GM12865 (cell line): ENCODE measurements around the gene ELMO1.

Source experiments
- DNase-seq: peaks from one replicate; pipeline ENCODE4 v3.0.0; 2010; ENCODE audit warnings: low read depth
- H3K4me3 ChIP-seq: 2 replicates; pipeline ENCODE4 v1.5.1; 2011; ENCODE audit warnings: mild to moderate bottlenecking, low read depth, low read length, control low read depth
- TF ChIP-seq, protein P1 (sequence below): IDR thresholded peaks from 2 replicates; pipeline ENCODE4 v1.5.1; 2011; ENCODE audit warnings: low read length, control low read depth, low read depth, inconsistent platforms; ENCODE audit not compliant: insufficient read depth; ENCODE audit errors: missing control alignments

Gene ELMO1

DNA sequence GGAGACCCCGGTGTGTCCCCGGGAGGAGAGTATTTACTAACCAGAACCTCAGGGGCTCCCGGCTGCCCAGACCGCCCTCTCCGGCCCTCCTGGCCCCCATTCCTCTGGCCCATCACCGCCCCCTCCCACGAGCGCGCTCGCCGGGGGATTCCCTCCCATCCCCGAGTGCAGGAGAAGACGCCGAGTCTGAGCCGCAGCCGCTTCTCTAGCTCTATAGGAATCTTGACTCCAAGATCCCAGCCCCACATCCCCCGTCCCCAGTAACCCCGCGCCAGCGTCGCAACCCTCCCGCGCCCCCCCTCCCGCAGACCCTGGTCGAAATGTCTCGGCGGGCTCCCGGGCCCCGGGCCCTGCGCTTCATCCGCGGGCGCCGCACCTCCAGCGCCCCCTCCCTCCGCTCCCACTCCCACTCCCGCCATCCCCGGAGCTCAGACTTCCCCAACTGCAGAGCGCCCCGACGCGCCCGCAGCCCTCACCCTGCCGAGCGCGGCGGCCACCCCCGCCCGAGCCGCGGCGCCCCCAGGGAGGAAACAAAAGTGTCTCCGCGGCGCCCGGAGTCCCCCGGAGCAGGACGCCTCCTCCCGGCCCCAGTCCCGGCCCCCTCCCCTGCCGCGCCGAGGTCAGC is 541 bp downstream of the ELMO1 start:
- TF ChIP-seq, protein P1, sequence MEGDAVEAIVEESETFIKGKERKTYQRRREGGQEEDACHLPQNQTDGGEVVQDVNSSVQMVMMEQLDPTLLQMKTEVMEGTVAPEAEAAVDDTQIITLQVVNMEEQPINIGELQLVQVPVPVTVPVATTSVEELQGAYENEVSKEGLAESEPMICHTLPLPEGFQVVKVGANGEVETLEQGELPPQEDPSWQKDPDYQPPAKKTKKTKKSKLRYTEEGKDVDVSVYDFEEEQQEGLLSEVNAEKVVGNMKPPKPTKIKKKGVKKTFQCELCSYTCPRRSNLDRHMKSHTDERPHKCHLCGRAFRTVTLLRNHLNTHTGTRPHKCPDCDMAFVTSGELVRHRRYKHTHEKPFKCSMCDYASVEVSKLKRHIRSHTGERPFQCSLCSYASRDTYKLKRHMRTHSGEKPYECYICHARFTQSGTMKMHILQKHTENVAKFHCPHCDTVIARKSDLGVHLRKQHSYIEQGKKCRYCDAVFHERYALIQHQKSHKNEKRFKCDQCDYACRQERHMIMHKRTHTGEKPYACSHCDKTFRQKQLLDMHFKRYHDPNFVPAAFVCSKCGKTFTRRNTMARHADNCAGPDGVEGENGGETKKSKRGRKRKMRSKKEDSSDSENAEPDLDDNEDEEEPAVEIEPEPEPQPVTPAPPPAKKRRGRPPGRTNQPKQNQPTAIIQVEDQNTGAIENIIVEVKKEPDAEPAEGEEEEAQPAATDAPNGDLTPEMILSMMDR, result no peak
- no peak for DNase-seq
- H3K4me3 ChIP-seq, result peak overlapping the region; percentile 63

GRCh38 chr7:37446371-37446770 is 2.3 kb downstream of the ELMO1 start:
- H3K4me3 ChIP-seq, result no peak overlapping the region
- TF ChIP-seq, protein P1, result no peak
- no peak for DNase-seq

DNA sequence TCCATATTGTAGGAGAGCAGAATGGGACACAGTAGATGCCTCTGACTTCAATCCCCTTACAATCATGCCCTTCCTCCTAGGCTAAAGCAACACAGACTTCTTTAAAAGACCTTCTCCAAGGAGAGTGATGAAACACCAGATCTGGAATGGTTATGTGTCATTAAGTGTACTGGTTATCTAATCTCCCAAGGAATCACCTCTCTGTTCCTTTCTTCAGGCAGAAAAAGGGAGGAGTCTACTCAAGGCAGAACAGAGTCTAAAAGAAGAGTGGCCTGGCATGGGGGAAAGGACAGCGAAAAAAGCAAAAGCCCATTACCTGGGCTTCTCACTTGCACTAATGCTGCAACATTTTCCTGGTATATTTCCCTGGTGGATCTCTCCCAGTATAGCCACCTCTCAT is 2.9 kb downstream of the ELMO1 start:
- H3K4me3 ChIP-seq, result no peak overlapping the region
- TF ChIP-seq, protein P1, result no peak
- DNase-seq, result no peak

GRCh38 chr7:37445064-37445723 is 3.5 kb downstream of the ELMO1 start:
- no peak for DNase-seq
- no peak overlapping the region for H3K4me3 ChIP-seq
- TF ChIP-seq, protein P1, result no peak

GRCh38 chr7:37443627-37444026 is 5.0 kb downstream of the ELMO1 start:
- no peak for DNase-seq
- TF ChIP-seq, protein P1, result no peak
- H3K4me3 ChIP-seq, result no peak overlapping the region

DNA sequence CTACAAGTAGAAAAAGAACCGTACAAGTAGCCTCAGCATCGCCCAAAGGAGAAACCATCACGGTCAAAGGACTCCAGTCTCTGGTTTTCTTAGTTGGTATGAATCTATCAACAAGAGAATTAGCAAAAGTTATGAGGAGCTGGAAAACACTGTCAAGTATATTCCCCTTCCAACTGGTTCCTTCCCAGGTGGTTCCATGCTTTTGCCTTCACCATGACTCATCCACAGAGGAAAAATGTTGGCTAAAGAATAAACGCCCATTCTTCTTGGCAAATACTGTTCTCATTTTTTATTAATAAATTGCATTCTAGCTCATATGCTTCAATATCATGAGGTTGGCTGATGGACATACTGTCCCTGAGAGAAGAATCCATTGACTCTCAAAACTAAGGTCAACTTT is 6.4 kb downstream of the ELMO1 start:
- TF ChIP-seq, protein P1, result no peak
- DNase-seq, result no peak
- H3K4me3 ChIP-seq, result no peak overlapping the region

DNA sequence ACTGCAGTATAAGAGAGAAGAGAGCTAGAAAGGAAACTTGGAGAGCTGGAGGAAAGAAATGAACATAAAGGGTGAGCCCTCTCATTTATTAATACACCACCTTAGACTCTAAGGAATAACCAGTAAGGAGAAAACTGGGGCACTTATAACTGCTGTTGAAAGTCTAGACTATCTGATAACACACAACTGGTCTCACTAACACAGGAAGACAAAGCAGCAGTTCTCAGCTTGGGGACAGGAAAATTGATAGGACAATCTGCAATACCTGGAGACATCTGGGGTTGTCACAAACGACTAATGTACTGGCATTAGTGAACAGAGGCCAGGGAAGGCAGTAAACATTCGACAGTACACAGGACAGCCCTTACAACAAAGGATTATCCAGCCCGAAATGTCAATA is 6.8 kb downstream of the ELMO1 start:
- no peak overlapping the region for H3K4me3 ChIP-seq
- TF ChIP-seq, protein P1, result no peak
- DNase-seq, result no peak
